ENCODE results near the gene IDI2. TPM values are rescaled to one million over a fixed set of nuclear protein-coding genes. Genes with fewer than 3 reads are reported as not detected.
"Not testable (repeated sequence)": the region's sequence is repeated elsewhere in the genome, so short reads cannot be mapped to it uniquely, and the experiment has no call there.

Gene IDI2
- total and polyA plus RNA-seq, 2 donors (not counting 1 experiment from before 2014, with no cell fraction given): not detected

- Histone ChIP-seq H3K27me3 (ENCODE audit: control insufficient read depth, insufficient read depth, low read length) (no peaks in the 10 kb centered on the region), H3K4me3 (replicated peaks in 1 of 4; ENCODE audit: control extremely low read depth in 1 of 4, insufficient read depth in 1 of 4, low read depth in 3 of 4, low read length in 4 of 4) (no peak overlapping the region), H3K9me3 (ENCODE audit: control insufficient read depth, insufficient read depth, low read depth, low read length) (no peaks in the 10 kb centered on the region), H4K20me1 (ENCODE audit: control insufficient read depth, extremely low read depth, insufficient read depth, low read length) (no peaks in the 10 kb centered on the region), H3K9ac (ENCODE audit: insufficient read depth, low read length) (no peak overlapping the region), H3K36me3 (ENCODE audit: control insufficient read depth, insufficient read depth, low read length) (peaks cover 3% of the 10 kb centered on the region), H3K79me2 (ENCODE audit: control insufficient read depth, insufficient read depth, low read length) (peaks cover 4% of the 10 kb centered on the region), H3K4me2 (ENCODE audit: extremely low read depth, insufficient read depth, low read length) (no peak overlapping the region), H3K27ac (ENCODE audit: insufficient read depth, low read length) (no peak overlapping the region), H3K4me1 (ENCODE audit: control insufficient read depth, extremely low read depth, insufficient read depth, low read length) (no peaks in the 10 kb centered on the region), H2AFZ (ENCODE audit: low read length) (no peak overlapping the region)
- DNase-seq (ENCODE audit: low read depth in 2 of 2): peak; percentile 26 to 51
- TF ChIP-seq CTCF (conservative IDR thresholded peaks at IDR 0.05 in 1 of 2, IDR thresholded peaks at IDR 0.05 in 1 of 2; ENCODE audit: low read depth in 1 of 2, low read length in 2 of 2) (no peak), EZH2 (IDR thresholded peaks at IDR 0.05; ENCODE audit: low read length, missing control alignments) (no peak)
Measured at GRCh38 chr10:1070919-1071318, 45.3 kb upstream of the IDI2 start.

- Histone ChIP-seq H3K9me3 (ENCODE audit: control insufficient read depth, insufficient read depth, low read depth, low read length) (no peaks in the 10 kb centered on the region), H3K9ac (ENCODE audit: insufficient read depth, low read length) (no peak overlapping the region), H3K4me3 (replicated peaks in 1 of 4; ENCODE audit: control extremely low read depth in 1 of 4, insufficient read depth in 1 of 4, low read depth in 3 of 4, low read length in 4 of 4) (no peak overlapping the region), H3K36me3 (ENCODE audit: control insufficient read depth, insufficient read depth, low read length) (peaks cover 1% of the 10 kb centered on the region), H4K20me1 (ENCODE audit: control insufficient read depth, extremely low read depth, insufficient read depth, low read length) (no peaks in the 10 kb centered on the region), H3K4me2 (ENCODE audit: extremely low read depth, insufficient read depth, low read length) (no peak overlapping the region), H3K79me2 (ENCODE audit: control insufficient read depth, insufficient read depth, low read length) (peaks cover 4% of the 10 kb centered on the region), H3K27me3 (ENCODE audit: control insufficient read depth, insufficient read depth, low read length) (no peaks in the 10 kb centered on the region), H3K4me1 (ENCODE audit: control insufficient read depth, extremely low read depth, insufficient read depth, low read length) (no peaks in the 10 kb centered on the region), H3K27ac (ENCODE audit: insufficient read depth, low read length) (no peak overlapping the region), H2AFZ (ENCODE audit: low read length) (no peak overlapping the region)
- no peak for DNase-seq (ENCODE audit: low read depth in 2 of 2)
- no peak for TF ChIP-seq CTCF (conservative IDR thresholded peaks at IDR 0.05 in 1 of 2, IDR thresholded peaks at IDR 0.05 in 1 of 2; ENCODE audit: low read depth in 1 of 2, low read length in 2 of 2)
- TF ChIP-seq EZH2 (IDR thresholded peaks at IDR 0.05; ENCODE audit: low read length, missing control alignments): no peak
Measured at GRCh38 chr10:1068380-1069361, 43.0 kb upstream of the IDI2 start.

DNA sequence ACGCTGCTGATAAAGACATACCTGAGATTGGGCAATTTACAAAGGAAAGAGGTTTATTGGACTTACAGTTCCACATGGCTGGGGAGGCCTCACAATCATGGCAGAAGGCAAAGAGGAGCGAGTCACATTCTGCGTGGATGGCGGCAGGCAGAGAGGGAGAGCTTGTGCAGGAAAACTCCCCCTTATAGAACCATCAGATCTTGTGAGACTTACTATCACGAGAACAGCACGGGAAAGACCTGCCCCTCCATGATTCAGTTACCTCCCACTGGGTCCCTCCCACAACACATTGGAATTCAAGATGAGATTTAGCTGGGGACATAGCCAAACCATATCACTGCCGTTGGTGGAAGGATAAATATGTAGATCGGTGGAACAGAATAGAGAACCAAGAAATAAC is 41.1 kb upstream of the IDI2 start:
- not testable (repeated sequence) for H3K27me3 ChIP-seq (ENCODE audit: control insufficient read depth, insufficient read depth, low read length); H3K9me3 ChIP-seq (ENCODE audit: control insufficient read depth, insufficient read depth, low read depth, low read length); DNase-seq (ENCODE audit: low read depth in 2 of 2); H3K36me3 ChIP-seq (ENCODE audit: control insufficient read depth, insufficient read depth, low read length); H3K9ac ChIP-seq (ENCODE audit: insufficient read depth, low read length); H4K20me1 ChIP-seq (ENCODE audit: control insufficient read depth, extremely low read depth, insufficient read depth, low read length); H2AFZ ChIP-seq (ENCODE audit: low read length); H3K27ac ChIP-seq (ENCODE audit: insufficient read depth, low read length); H3K4me3 ChIP-seq (replicated peaks in 1 of 4; ENCODE audit: control extremely low read depth in 1 of 4, insufficient read depth in 1 of 4, low read depth in 3 of 4, low read length in 4 of 4); H3K4me1 ChIP-seq (ENCODE audit: control insufficient read depth, extremely low read depth, insufficient read depth, low read length); H3K4me2 ChIP-seq (ENCODE audit: extremely low read depth, insufficient read depth, low read length)
- peaks cover 15% of the 10 kb centered on the region for H3K79me2 ChIP-seq (ENCODE audit: control insufficient read depth, insufficient read depth, low read length)
